ENCODE data around the gene LMNTD2.
"Not testable (repeated sequence)": the region's sequence is repeated elsewhere in the genome, so short reads cannot be mapped to it uniquely, and the experiment has no call there.

The LMNTD2 gene

GRCh38 chr11:533586-534395, 26.7 kb downstream of the LMNTD2 start:
- no peak for DNase-seq (ENCODE audit: low read depth, low spot score)

GRCh38 chr11:532986-533585, 27.5 kb downstream of the LMNTD2 start:
- DNase-seq (ENCODE audit: low read depth, low spot score) = no peak

GRCh38 chr11:532527-532985, 28.0 kb downstream of the LMNTD2 start:
- DNase-seq (ENCODE audit: low read depth, low spot score) = no peak

GRCh38 chr11:531919-532526, 28.5 kb downstream of the LMNTD2 start:
- DNase-seq (ENCODE audit: low read depth, low spot score) = no peak

- no peak for DNase-seq (ENCODE audit: low read depth, low spot score)
These were observed 29.3 kb downstream of the LMNTD2 start for GRCh38 chr11:530960-531831.

- no peak for DNase-seq (ENCODE audit: low read depth, low spot score)
These were observed 30.7 kb downstream of the LMNTD2 start for GRCh38 chr11:529728-530411.

- no peak for DNase-seq (ENCODE audit: low read depth, low spot score)
These were observed 31.5 kb downstream of the LMNTD2 start for GRCh38 chr11:528815-529727.

GRCh38 chr11:528166-528814, 32.2 kb downstream of the LMNTD2 start:
- no peak for DNase-seq (ENCODE audit: low read depth, low spot score)

GRCh38 chr11:526192-526591, 34.3 kb downstream of the LMNTD2 start:
- no peak for DNase-seq (ENCODE audit: low read depth, low spot score)

GRCh38 chr11:521177-521688, 39.3 kb downstream of the LMNTD2 start:
- DNase-seq (ENCODE audit: low read depth, low spot score) = no peak

- DNase-seq (ENCODE audit: low read depth, low spot score) = no peak
These were observed 39.9 kb downstream of the LMNTD2 start for GRCh38 chr11:520428-521176.

GRCh38 chr11:518463-519202, 41.9 kb downstream of the LMNTD2 start:
- no peak for DNase-seq (ENCODE audit: low read depth, low spot score)

GRCh38 chr11:516918-517685, 43.4 kb downstream of the LMNTD2 start:
- DNase-seq (ENCODE audit: low read depth, low spot score) = not testable (repeated sequence)

- DNase-seq (ENCODE audit: low read depth, low spot score) = no peak
These were observed 44.1 kb downstream of the LMNTD2 start for GRCh38 chr11:516400-516799.

- DNase-seq (ENCODE audit: low read depth, low spot score) = no peak
These were observed 45.4 kb downstream of the LMNTD2 start for GRCh38 chr11:515131-515530.

- no peak for DNase-seq (ENCODE audit: low read depth, low spot score)
These were observed 45.9 kb downstream of the LMNTD2 start for GRCh38 chr11:514606-515005.
